B cell (primary cell): Measurements from ENCODE around the gene TUT4. TPM values are rescaled to one million over a fixed set of nuclear protein-coding genes. Genes with fewer than 3 reads are reported as not detected.

Experiments
- ATAC-seq: fragments of 200-7000 bp; cut with Tn5 transposase; one replicate; pipeline ENCODE4 v1.10.0; 2021; ENCODE audit warnings: low read depth, mild to moderate bottlenecking, moderate number of reproducible peaks, moderate library complexity
- CTCF ChIA-PET: fragments of 350-600 bp; sonication (Branson Sonifier 250); formaldehyde crosslinking; loops from one replicate; lab custom pipeline; 2021; ENCODE audit warnings: antibody characterized with exemption, inconsistent platforms; lab: Charles Lee
- POLR2A ChIA-PET: fragments of 350-600 bp; sonication (Branson Sonifier 250); formaldehyde crosslinking; loops from one replicate; lab custom pipeline; 2021; ENCODE audit warnings: antibody characterized with exemption; lab: Charles Lee
- DNase-seq: peaks from one replicate; pipeline ENCODE4 v3.0.0; 2013
- H2AFZ ChIP-seq: 2 replicates; pipeline ENCODE4 v1.6.1; 2012; ENCODE audit warnings: mild to moderate bottlenecking, low read depth, low read length; ENCODE audit not compliant: insufficient read depth, poor library complexity, severe bottlenecking
- H3K27ac ChIP-seq, 2 donors: 1 replicate in 1 of 2; 2 replicates in 1 of 2; pipeline ENCODE4 v1.5.1; 2012 to 2013; ENCODE audit warnings: low read length in 2 of 2, mild to moderate bottlenecking in 2 of 2, moderate library complexity in 1 of 2
- H3K27me3 ChIP-seq, 4 experiments: fragments of 200-600 bp in 1 of 4; sonication (generic) in 1 of 4; replicated peaks in 1 of 4; 1 replicate in 2 of 4; 2 replicates in 2 of 4; pipeline versions ENCODE4 v1.6.1 to v1.7.0; 2013 to 2016; ENCODE audit warnings: low read length in 3 of 4, mild to moderate bottlenecking in 2 of 4, mixed read lengths in 1 of 4, moderate library complexity in 1 of 4; ENCODE audit not compliant: insufficient read depth in 4 of 4, control insufficient read depth in 3 of 4; ENCODE audit errors: control extremely low read depth in 1 of 4
- H3K36me3 ChIP-seq, 2 experiments: replicated peaks in 1 of 2; 1 replicate in 1 of 2; 2 replicates in 1 of 2; pipeline versions ENCODE4 v1.6.1 to v1.7.1; 2013; ENCODE audit warnings: low read length in 1 of 2; ENCODE audit not compliant: insufficient read depth in 2 of 2, control insufficient read depth in 1 of 2; ENCODE audit errors: control extremely low read depth in 1 of 2, extremely low read depth in 1 of 2
- H3K4me1 ChIP-seq, 2 donors: fragments of 200-600 bp in 1 of 2; sonication (generic) in 1 of 2; 1 replicate in 1 of 2; 2 replicates in 1 of 2; pipeline versions ENCODE4 v1.5.1 to v1.6.1; 2013 to 2017; ENCODE audit warnings: low read length in 2 of 2; ENCODE audit not compliant: control insufficient read depth in 2 of 2, insufficient read depth in 2 of 2
- H3K4me2 ChIP-seq: replicated peaks from 2 replicates; pipeline ENCODE3; 2012; ENCODE audit warnings: mild to moderate bottlenecking, low read depth, low read length; ENCODE audit not compliant: poor library complexity, severe bottlenecking
- H3K4me3 ChIP-seq, 5 experiments: fragments of 200-600 bp in 1 of 5; sonication (generic) in 1 of 5; 1 replicate in 3 of 5; 2 replicates in 2 of 5; pipeline versions ENCODE4 v1.5.1 to v1.7.0; 2011 to 2016; ENCODE audit warnings: low read length in 4 of 5, mild to moderate bottlenecking in 4 of 5, low read depth in 2 of 5, control low read depth in 1 of 5, moderate library complexity in 1 of 5; ENCODE audit not compliant: insufficient read depth in 1 of 5; ENCODE audit errors: control extremely low read depth in 1 of 5, extremely low read depth in 1 of 5
- H3K79me2 ChIP-seq: fragments of 200-600 bp; sonication (generic); one replicate; pipeline ENCODE4 v1.6.0; 2016; ENCODE audit warnings: low read length; ENCODE audit not compliant: control insufficient read depth, insufficient read depth
- H3K9ac ChIP-seq: fragments of 200-600 bp; sonication (generic); 2 replicates; pipeline ENCODE4 v1.6.1; 2017; ENCODE audit warnings: mild to moderate bottlenecking, low read length, moderate library complexity
- H3K9me3 ChIP-seq, 3 donors: one replicate each; pipeline versions ENCODE4 v1.6.1 to v1.7.1; 2013; ENCODE audit warnings: low read length in 2 of 3; ENCODE audit not compliant: control insufficient read depth in 2 of 3, insufficient read depth in 1 of 3; ENCODE audit errors: control extremely low read depth in 1 of 3
- H4K20me1 ChIP-seq: 2 replicates; pipeline ENCODE4 v1.6.0; 2012; ENCODE audit warnings: mild to moderate bottlenecking, low read length; ENCODE audit not compliant: insufficient read depth, control insufficient read depth, poor library complexity, severe bottlenecking
- H3K27ac Mint-ChIP-seq: one replicate; pipeline ENCODE4 v1.8.0; 2021; ENCODE audit warnings: mixed read lengths
- H3K27me3 Mint-ChIP-seq: one replicate; pipeline ENCODE4 v1.8.0; 2021; ENCODE audit warnings: mixed read lengths
- H3K4me1 Mint-ChIP-seq: one replicate; pipeline ENCODE4 v1.8.0; 2021; ENCODE audit warnings: mixed read lengths
- H3K4me3 Mint-ChIP-seq: one replicate; pipeline ENCODE4 v1.8.0; 2021; ENCODE audit warnings: mixed read lengths
- H3K9me3 Mint-ChIP-seq: one replicate; pipeline ENCODE4 v1.8.0; 2022; ENCODE audit warnings: mixed read lengths; ENCODE audit not compliant: insufficient read depth
- EZH2 ChIP-seq: IDR thresholded peaks from 2 replicates; pipeline ENCODE4 v1.6.1; 2012; ENCODE audit warnings: borderline replicate concordance, low read depth, mild to moderate bottlenecking, moderate library complexity, low read length; ENCODE audit not compliant: insufficient read depth, poor library complexity, severe bottlenecking
- WGBS: methylation state at CpG from one replicate; pipeline ENCODE4 v1.1.5; 2013; ENCODE audit warnings: missing lambda C conversion rate; ENCODE audit not compliant: insufficient coverage; 5-methylcytosine and 5-hydroxymethylcytosine counted together
- intact Hi-C: fragments of 100-400 bp; cut with micrococcal nuclease; formaldehyde crosslinking; loops from one replicate; pipeline ENCODE4 v1.10.0; 2022
- polyA plus RNA-seq: library from polyadenylated mRNA; depleted of rRNA; stranded (reverse); fragments of >200 nt; gene quantifications from 2 replicates; pipeline ENCODE4 v1.2.3, GENCODE V29; 2012
- total RNA-seq, 2 donors: library from RNA; stranded (reverse); fragments of 120-200 nt in 1 of 2; gene quantifications; 1 replicate in 1 of 2; 2 replicates in 1 of 2; pipeline versions ENCODE4 v1.2.3 to v1.2.4, GENCODE V29; 2013 to 2022
- TF ChIP-seq, protein P1 (sequence below): fragments of 200-600 bp; IDR thresholded peaks from one replicate; pipeline ENCODE4 v1.8.0; 2022; ENCODE audit warnings: antibody characterized with exemption, mild to moderate bottlenecking

TUT4 gene
- total and polyA plus RNA-seq, 2 donors (not counting 1 experiment from before 2014, with no cell fraction given), result 76.6 to 248 TPM

DNA sequence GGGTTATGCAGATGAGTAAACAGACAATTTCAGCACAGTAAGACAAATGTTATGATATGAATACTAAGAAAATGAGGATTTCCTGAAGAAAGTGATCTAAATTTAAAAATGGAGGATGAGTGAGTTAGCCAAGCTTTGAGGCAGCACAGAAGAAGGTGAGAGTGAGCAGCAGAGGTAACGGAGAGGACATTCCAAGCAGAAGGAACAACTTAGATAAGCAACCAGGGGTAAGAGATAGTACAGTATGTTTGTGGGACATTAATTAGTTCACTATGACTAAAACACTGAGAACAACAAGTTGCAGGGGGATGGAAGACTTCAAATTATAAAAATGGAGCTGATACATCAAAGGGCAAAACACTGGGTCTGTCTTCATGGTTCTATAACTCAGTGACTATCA is 125.7 kb downstream of the TUT4 start:
- no peaks in the 10 kb centered on the region for H3K79me2 ChIP-seq
- no peak for DNase-seq
- TF ChIP-seq, protein P1, sequence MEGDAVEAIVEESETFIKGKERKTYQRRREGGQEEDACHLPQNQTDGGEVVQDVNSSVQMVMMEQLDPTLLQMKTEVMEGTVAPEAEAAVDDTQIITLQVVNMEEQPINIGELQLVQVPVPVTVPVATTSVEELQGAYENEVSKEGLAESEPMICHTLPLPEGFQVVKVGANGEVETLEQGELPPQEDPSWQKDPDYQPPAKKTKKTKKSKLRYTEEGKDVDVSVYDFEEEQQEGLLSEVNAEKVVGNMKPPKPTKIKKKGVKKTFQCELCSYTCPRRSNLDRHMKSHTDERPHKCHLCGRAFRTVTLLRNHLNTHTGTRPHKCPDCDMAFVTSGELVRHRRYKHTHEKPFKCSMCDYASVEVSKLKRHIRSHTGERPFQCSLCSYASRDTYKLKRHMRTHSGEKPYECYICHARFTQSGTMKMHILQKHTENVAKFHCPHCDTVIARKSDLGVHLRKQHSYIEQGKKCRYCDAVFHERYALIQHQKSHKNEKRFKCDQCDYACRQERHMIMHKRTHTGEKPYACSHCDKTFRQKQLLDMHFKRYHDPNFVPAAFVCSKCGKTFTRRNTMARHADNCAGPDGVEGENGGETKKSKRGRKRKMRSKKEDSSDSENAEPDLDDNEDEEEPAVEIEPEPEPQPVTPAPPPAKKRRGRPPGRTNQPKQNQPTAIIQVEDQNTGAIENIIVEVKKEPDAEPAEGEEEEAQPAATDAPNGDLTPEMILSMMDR, result no peak
- no peak for TF ChIP-seq EZH2
- Mint-ChIP-seq H3K9me3 (no peaks in the 10 kb centered on the region), H3K27ac (no peak overlapping the region), H3K4me1 (peaks cover 15% of the 10 kb centered on the region), H3K27me3 (no peaks in the 10 kb centered on the region), H3K4me3 (no peak overlapping the region)
- H3K4me1 ChIP-seq, result peaks cover 0 to 11% of the 10 kb centered on the region in 2 donors
- H3K36me3 ChIP-seq, result peaks cover 10 to 42% of the 10 kb centered on the region in 2 experiments
- no peak overlapping the region for H3K9ac ChIP-seq
- no peaks in the 10 kb centered on the region for H3K27me3 ChIP-seq
- H2AFZ ChIP-seq, result no peak overlapping the region
- no peak overlapping the region for H3K4me2 ChIP-seq
- CTCF ChIA-PET, result no interaction called here
- POLR2A ChIA-PET, result no interaction called here
- no CpG with 5 or more reads among the region's 1 CpG for WGBS
- no peaks in the 10 kb centered on the region for H4K20me1 ChIP-seq
- intact Hi-C loops, result no loop called here
- H3K4me3 ChIP-seq, result no peak overlapping the region
- no peak for ATAC-seq
- no peaks in the 10 kb centered on the region for H3K9me3 ChIP-seq
- H3K27ac ChIP-seq, result no peak overlapping the region

DNA sequence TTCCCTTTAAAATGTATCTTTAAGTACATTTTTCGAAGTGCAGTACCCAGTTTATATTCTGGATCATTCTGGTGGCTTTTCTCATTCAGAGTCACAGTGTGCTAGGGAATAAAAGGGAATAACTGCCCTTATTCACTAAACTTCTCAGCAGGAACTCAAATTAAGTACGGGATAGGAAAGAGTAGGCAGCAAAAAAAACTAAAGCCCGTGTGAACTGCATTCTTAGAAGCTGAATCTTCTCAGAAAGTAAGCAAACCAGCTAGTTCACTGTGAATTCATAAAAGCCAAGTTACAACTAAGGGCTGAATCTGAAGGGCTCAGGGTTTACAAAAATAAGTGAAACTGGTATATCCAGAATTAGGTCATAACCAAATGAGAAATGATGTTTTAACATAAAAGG is 126.5 kb downstream of the TUT4 start:
- Histone ChIP-seq H3K27me3 (no peaks in the 10 kb centered on the region), H3K9ac (no peak overlapping the region), H3K36me3 (peaks cover 7 to 44% of the 10 kb centered on the region in 2 experiments), H3K4me1 (peaks cover 0 to 11% of the 10 kb centered on the region in 2 donors), H2AFZ (no peak overlapping the region), H4K20me1 (no peaks in the 10 kb centered on the region), H3K9me3 (no peaks in the 10 kb centered on the region), H3K4me2 (no peak overlapping the region), H3K79me2 (no peaks in the 10 kb centered on the region), H3K4me3 (no peak overlapping the region), H3K27ac (peak overlapping the region in 1 of 2 donors; percentile 44)
- H3K4me3 Mint-ChIP-seq, result no peak overlapping the region
- no peak overlapping the region for H3K27ac Mint-ChIP-seq
- POLR2A ChIA-PET, result interaction anchor here (0.6 kb wide), 1 partner anchor 127 kb away, joined by 4 read pairs; the partner anchor contains the start of gene TUT4
- no peak for ATAC-seq
- TF ChIP-seq EZH2, result no peak
- TF ChIP-seq, protein P1, result no peak
- no peaks in the 10 kb centered on the region for H3K9me3 Mint-ChIP-seq
- intact Hi-C loops, result no loop called here
- H3K4me1 Mint-ChIP-seq, result peaks cover 15% of the 10 kb centered on the region
- CTCF ChIA-PET, result no interaction called here
- H3K27me3 Mint-ChIP-seq, result no peaks in the 10 kb centered on the region
- WGBS, result 60% methylated on average over 1 of the region's 3 CpGs
- no peak for DNase-seq
